GM12878 (cell line): ENCODE measurements around the gene RNF112. TPM values are rescaled to one million over a fixed set of nuclear protein-coding genes. Genes with fewer than 3 reads are reported as not detected.

ENCODE experiments used
- ATAC-seq: fragments of 200-7000 bp; cut with Tn5 transposase; 3 replicates; pipeline ENCODE4 v1.9.1; 2020; ENCODE audit warnings: mild to moderate bottlenecking, moderate library complexity
- BruUV-seq: library from RNA; stranded (reverse); fragments of 400-500 nt; replicated peaks from 2 replicates; lab custom pipeline; 2021; lab: Mats Ljungman, UMichigan
- CTCF ChIA-PET: fragments of 300-600 bp; sonication (Branson Sonifier 250); formaldehyde crosslinking; extraction: SDS; loops from one replicate; lab custom pipeline; 2021; ENCODE audit warnings: inconsistent platforms; lab: Yijun Ruan, JAX
- POLR2A ChIA-PET: fragments of 350-600 bp; formaldehyde crosslinking; extraction: SDS; loops from one replicate; lab custom pipeline; 2021; ENCODE audit warnings: inconsistent platforms; lab: Charles Lee
- RAD21 ChIA-PET: fragments of 300-600 bp; sonication (Branson Sonifier 250); formaldehyde crosslinking; loops from one replicate; lab custom pipeline; 2023; ENCODE audit warnings: antibody characterized with exemption; ENCODE audit not compliant: unreplicated experiment; lab: Charles Lee
- SMC1A ChIA-PET: fragments of 300-600 bp; sonication (Branson Sonifier 250); formaldehyde crosslinking; loops from one replicate; lab custom pipeline; 2023; ENCODE audit not compliant: unreplicated experiment, uncharacterized antibody; lab: Charles Lee
- DNase-seq: peaks from one replicate; pipeline ENCODE4 v3.0.0-alpha.2; 2011; ENCODE audit warnings: low read depth, low spot score
- FAIRE-seq: peaks from 3 replicates; lab custom pipeline; 2011; peaks lifted over from hg19 to GRCh38; lab: Jason Lieb, UNC
- H2AFZ ChIP-seq: 2 replicates; pipeline ENCODE4 v1.6.0; 2011; ENCODE audit warnings: low read depth, low read length, control low read depth; ENCODE audit not compliant: control insufficient read depth
- H3K27ac ChIP-seq: 2 replicates; pipeline ENCODE4 v1.5.1; 2011; ENCODE audit warnings: control low read depth; ENCODE audit not compliant: control insufficient read depth, insufficient read depth
- H3K27me3 ChIP-seq, 2 experiments: replicated peaks in 1 of 2; 2 replicates each; pipeline versions ENCODE4 v1.6.0 to v1.6.1; 2011; ENCODE audit warnings: low read length in 1 of 2; ENCODE audit not compliant: control insufficient read depth in 2 of 2, insufficient read depth in 2 of 2
- H3K36me3 ChIP-seq, 2 experiments: 2 replicates each; pipeline ENCODE4 v1.5.1; 2011; ENCODE audit warnings: low read length in 1 of 2; ENCODE audit not compliant: control insufficient read depth in 2 of 2, insufficient read depth in 2 of 2
- H3K4me1 ChIP-seq: 2 replicates; pipeline ENCODE4 v1.6.1; 2011; ENCODE audit warnings: mild to moderate bottlenecking, low read length, moderate library complexity, mixed read lengths; ENCODE audit not compliant: control insufficient read depth, insufficient read depth
- H3K4me2 ChIP-seq: 2 replicates; pipeline ENCODE4 v1.6.0; 2011; ENCODE audit warnings: control low read depth; ENCODE audit not compliant: control insufficient read depth, insufficient read depth
- H3K4me3 ChIP-seq: fragments of 200-600 bp; sonication (generic); 2 replicates; pipeline ENCODE4 v1.5.1; 2016
- H3K79me2 ChIP-seq: 2 replicates; pipeline ENCODE4 v1.6.0; 2011; ENCODE audit warnings: low read length; ENCODE audit not compliant: control insufficient read depth, insufficient read depth
- H3K9ac ChIP-seq: 2 replicates; pipeline ENCODE4 v1.8.0; 2011; ENCODE audit warnings: low read length, control low read depth, mixed read lengths; ENCODE audit not compliant: control insufficient read depth, insufficient read depth
- H3K9me3 ChIP-seq: replicated peaks from 3 replicates; pipeline ENCODE4 v1.5.1; 2011; ENCODE audit warnings: mild to moderate bottlenecking, low read length; ENCODE audit not compliant: control insufficient read depth, insufficient read depth
- H4K20me1 ChIP-seq: 2 replicates; pipeline ENCODE4 v1.6.0; 2011; ENCODE audit not compliant: control insufficient read depth, insufficient read depth
- CBX3 ChIP-seq: fragments of 200-600 bp; sonication (generic); IDR thresholded peaks from 2 replicates; pipeline ENCODE4 v1.6.1; 2016; ENCODE audit warnings: low read depth, borderline replicate concordance
- HDGF ChIP-seq: fragments of 450-650 bp; IDR thresholded peaks from 2 replicates; pipeline ENCODE4 v1.6.1; 2016; ENCODE audit warnings: antibody characterized with exemption
- KAT2A ChIP-seq: conservative IDR thresholded peaks from 2 replicates; pipeline ENCODE4 v1.6.1; 2011; ENCODE audit warnings: low read depth, low read length; ENCODE audit not compliant: control insufficient read depth
- NKRF ChIP-seq: fragments of 450-650 bp; conservative IDR thresholded peaks from 2 replicates; pipeline ENCODE4 v1.6.1; 2017; ENCODE audit warnings: mild to moderate bottlenecking, moderate library complexity
- PAX5 ChIP-seq: IDR thresholded peaks from 2 replicates; pipeline ENCODE4 v1.6.1; 2011; ENCODE audit warnings: low read depth, low read length, borderline replicate concordance
- PKNOX1 ChIP-seq: fragments of 450-650 bp; IDR thresholded peaks from 2 replicates; pipeline ENCODE4 v1.6.1; 2016; ENCODE audit warnings: mild to moderate bottlenecking
- RELB ChIP-seq: fragments of 450-650 bp; IDR thresholded peaks from 2 replicates; pipeline ENCODE4 v1.6.1; 2017; ENCODE audit warnings: low read depth, mild to moderate bottlenecking, moderate library complexity
- SP1 ChIP-seq: IDR thresholded peaks from one replicate; pipeline ENCODE4 v1.6.1; 2011; ENCODE audit warnings: low read depth, low read length
- SREBF1 ChIP-seq: IDR thresholded peaks from 2 replicates; pipeline ENCODE4 v1.6.1; 2012; ENCODE audit warnings: mild to moderate bottlenecking, low read length
- YY1 ChIP-seq: IDR thresholded peaks from 2 replicates; pipeline ENCODE4 v1.6.1; 2011; ENCODE audit warnings: low read depth, mild to moderate bottlenecking, low read length
- ZSCAN29 ChIP-seq: fragments of 450-650 bp; IDR thresholded peaks from 2 replicates; pipeline ENCODE4 v1.6.1; 2017; ENCODE audit warnings: mild to moderate bottlenecking, moderate library complexity
- WGBS: methylation state at CpG from one replicate; pipeline ENCODE4 v1.1.6; 2016; ENCODE audit warnings: low lambda C conversion rate; ENCODE audit not compliant: insufficient replicate concordance, insufficient coverage; ENCODE audit errors: missing lambda C conversion rate; 5-methylcytosine and 5-hydroxymethylcytosine counted together
- in situ Hi-C: fragments of 300-500 bp; cut with MboI; formaldehyde crosslinking; loops from 9 replicates; pipeline ENCODE4 v1.14.3; 2018; ENCODE audit warnings: mixed read lengths
- intact Hi-C: fragments of 100-400 bp; cut with micrococcal nuclease; formaldehyde crosslinking; loops from one replicate; pipeline ENCODE4 v1.14.2; 2022; ENCODE audit not compliant: unreplicated experiment
- polyA plus RNA-seq, 11 experiments: library from polyadenylated mRNA; depleted of rRNA in 4 of 11; unstranded in 6 of 11; stranded (reverse) in 5 of 11; fragments of >200 nt; fragmentation: Nextera tagmentation in 4 of 11; fragmentation: Illumina TruSeq in 1 of 11; extraction: Ambion mirVana in 4 of 11; extraction: Trizol in 1 of 11; gene quantifications; 1 replicate in 1 of 11; 2 replicates in 10 of 11; pipeline versions ENCODE4 v1.2.1 to v1.2.3, GENCODE V29; 2011 to 2016; ENCODE audit warnings: inconsistent platforms in 2 of 11, missing spikeins in 2 of 11, low read depth in 1 of 11
- total RNA-seq, 4 experiments: library from RNA; depleted of rRNA in 3 of 4; stranded (reverse); fragments of >200 nt in 3 of 4; fragmentation: Illumina TruSeq in 1 of 4; extraction: Trizol in 1 of 4; gene quantifications; 2 replicates each; pipeline versions ENCODE4 v1.2.1 to v1.2.3, GENCODE V29; 2013 to 2021

RNF112 gene
- total and polyA plus RNA-seq, 10 of the 15 experiments (the other 5 are each of a cell fraction or from before 2014, with no cell fraction given), result not detected

- TF ChIP-seq PAX5 (no peak), SREBF1 (no peak), CBX3 (no peak), PKNOX1 (no peak), HDGF (no peak), NKRF (no peak), RELB (no peak), KAT2A (no peak), YY1 (no peak), SP1 (no peak), ZSCAN29 (no peak)
- Histone ChIP-seq H3K27me3 (no peaks in the 10 kb centered on the region; a peak in 1 of 4 replicates), H3K36me3 (no peaks in the 10 kb centered on the region), H3K4me1 (peaks cover 24% of the 10 kb centered on the region), H3K4me2 (no peak overlapping the region), H3K27ac (no peak overlapping the region), H2AFZ (no peak overlapping the region), H4K20me1 (0 out of 2 replicates have a peak, but pooled peaks cover 3% of the 10 kb centered on the region), H3K79me2 (no peaks in the 10 kb centered on the region), H3K9me3 (no peaks in the 10 kb centered on the region), H3K4me3 (no peak overlapping the region), H3K9ac (no peak overlapping the region)
- no peak for ATAC-seq
- FAIRE-seq, result no peak
- no TSS peak for BruUV-seq
- ChIA-PET SMC1A (interaction anchor here (0.8 to 1.4 kb wide), 2 partner anchors 11 to 81 kb away, joined by 3 to 4 read pairs; partner anchors contain the start of gene MAPK7), RAD21 (no interaction called here), CTCF (interaction anchor here (1.0 kb wide), 1 partner anchor 25 kb away, joined by 3 read pairs; no protein-coding TSS in a partner anchor), POLR2A (interaction anchor here (1.2 kb wide), 1 partner anchor 11 kb away, joined by 5 read pairs; the partner anchor contains the start of gene MAPK7)
- intact Hi-C loops (loop anchor here (10.0 kb wide), 1 partner anchor 278 kb away; the partner anchor contains the start of gene ALDH3A2), in situ Hi-C loops (loop anchor here (5.0 kb wide), 1 partner anchor 396 kb away; no protein-coding TSS in a partner anchor)
- WGBS, result 52% methylated on average over 5 of the region's 5 CpGs
- DNase-seq, result no peak
Observed at GRCh38 chr17:19366637-19366972, 44.4 kb upstream of the RNF112 start.
